Vagina (tissue), 2 donors: ENCODE data around the gene COL16A1. TPM values are rescaled to one million over a fixed set of nuclear protein-coding genes. Genes with fewer than 3 reads are reported as not detected.

ENCODE experiments used
- DNase-seq, 2 donors: peaks; one replicate each; pipeline ENCODE4 v3.0.0-alpha.2; 2017; ENCODE audit errors: extremely low spot score in 2 of 2
- H3K27ac ChIP-seq: fragments of 200-600 bp; sonication (generic); one replicate; pipeline ENCODE4 v1.5.1; 2019
- H3K27me3 ChIP-seq: fragments of 200-600 bp; sonication (generic); one replicate; pipeline ENCODE4 v1.5.1; 2019
- H3K36me3 ChIP-seq, 2 donors: fragments of 200-600 bp; sonication (generic); one replicate each; pipeline ENCODE4 v1.5.1; 2017 to 2019
- H3K4me1 ChIP-seq: fragments of 200-600 bp; sonication (generic); one replicate; pipeline ENCODE4 v1.5.1; 2019
- H3K4me3 ChIP-seq, 2 donors: fragments of 200-600 bp; sonication (generic); 1 replicate in 1 of 2; 2 replicates in 1 of 2; pipeline ENCODE4 v1.5.1; 2016 to 2019
- H3K9me3 ChIP-seq: fragments of 200-600 bp; sonication (generic); one replicate; pipeline ENCODE4 v1.5.1; 2019
- CTCF ChIP-seq, 3 experiments: fragments of 450-650 bp in 2 of 3; fragments of 200-600 bp in 1 of 3; sonication (generic) in 1 of 3; IDR thresholded peaks; one replicate each; pipeline ENCODE4 v1.5.1; 2017 to 2019; ENCODE audit warnings: antibody characterized with exemption in 3 of 3, mild to moderate bottlenecking in 2 of 3, moderate library complexity in 2 of 3
- POLR2A ChIP-seq, 2 donors: fragments of 450-650 bp; IDR thresholded peaks; one replicate each; pipeline ENCODE4 v1.6.1; 2017; ENCODE audit warnings: antibody characterized with exemption in 2 of 2, mild to moderate bottlenecking in 2 of 2, moderate library complexity in 2 of 2
- POLR2AphosphoS5 ChIP-seq, 2 donors: sonication (generic); formaldehyde crosslinking; IDR thresholded peaks; one replicate each; pipeline ENCODE4 v1.9.0; 2017; ENCODE audit warnings: antibody characterized with exemption in 2 of 2, mild to moderate bottlenecking in 2 of 2, low read depth in 1 of 2; ENCODE audit not compliant: insufficient read depth in 1 of 2
- intact Hi-C: fragments of 100-400 bp; cut with DNase I; formaldehyde crosslinking; loops from one replicate; pipeline ENCODE4 v1.15.1; 2023
- total RNA-seq: library from RNA; depleted of rRNA; stranded (reverse); fragments of >200 nt; gene quantifications from one replicate; pipeline ENCODE4 v1.2.3, GENCODE V29; 2016

The COL16A1 gene
- total RNA-seq, 1 donor from 2014 or later = 82.3 TPM

- Histone ChIP-seq H3K36me3 (peaks cover 0 to 10% of the 10 kb centered on the region in 2 donors), H3K27ac (no peak overlapping the region), H3K4me3 (no peak overlapping the region), H3K27me3 (no peaks in the 10 kb centered on the region), H3K9me3 (no peaks in the 10 kb centered on the region), H3K4me1 (peaks cover 44% of the 10 kb centered on the region)
- intact Hi-C loops = no loop called here
- DNase-seq = no peak
- TF ChIP-seq POLR2AphosphoS5 (IDR thresholded peaks at IDR 0.05; ENCODE audit: insufficient read depth in 1 of 2, low read depth in 1 of 2) (peak in 1 of 2 donors; percentile 16), CTCF (IDR thresholded peaks at IDR 0.05) (no peak), POLR2A (IDR thresholded peaks at IDR 0.05) (no peak)
Measured at GRCh38 chr1:31637915-31638673, 65.7 kb downstream of the COL16A1 start.

GRCh38 chr1:31633117-31633516, 70.7 kb downstream of the COL16A1 start:
- TF ChIP-seq POLR2AphosphoS5 (IDR thresholded peaks at IDR 0.05; ENCODE audit: insufficient read depth in 1 of 2, low read depth in 1 of 2) (no peak), CTCF (IDR thresholded peaks at IDR 0.05) (no peak), POLR2A (IDR thresholded peaks at IDR 0.05) (no peak)
- Histone ChIP-seq H3K27ac (no peak overlapping the region), H3K36me3 (peaks cover 0 to 60% of the 10 kb centered on the region in 2 donors), H3K4me3 (no peak overlapping the region), H3K9me3 (no peaks in the 10 kb centered on the region), H3K27me3 (no peaks in the 10 kb centered on the region), H3K4me1 (peaks cover 13% of the 10 kb centered on the region)
- intact Hi-C loops = no loop called here
- DNase-seq = no peak

- intact Hi-C loops = no loop called here
- H3K27ac ChIP-seq = no peak overlapping the region
- H3K9me3 ChIP-seq = no peaks in the 10 kb centered on the region
- no peak overlapping the region for H3K4me3 ChIP-seq
- TF ChIP-seq CTCF (IDR thresholded peaks at IDR 0.05) (no peak), POLR2A (IDR thresholded peaks at IDR 0.05) (no peak), POLR2AphosphoS5 (IDR thresholded peaks at IDR 0.05; ENCODE audit: insufficient read depth in 1 of 2, low read depth in 1 of 2) (no peak)
- no peaks in the 10 kb centered on the region for H3K27me3 ChIP-seq
- DNase-seq = no peak
- peaks cover 15% of the 10 kb centered on the region for H3K4me1 ChIP-seq
- peaks cover 0 to 64% of the 10 kb centered on the region in 2 donors for H3K36me3 ChIP-seq
Measured at GRCh38 chr1:31632649-31633048, 71.2 kb downstream of the COL16A1 start.

- Histone ChIP-seq H3K4me1 (peaks cover 27% of the 10 kb centered on the region), H3K36me3 (peaks cover 0 to 57% of the 10 kb centered on the region in 2 donors), H3K27me3 (no peaks in the 10 kb centered on the region), H3K27ac (no peak overlapping the region), H3K9me3 (no peaks in the 10 kb centered on the region), H3K4me3 (no peak overlapping the region)
- intact Hi-C loops = no loop called here
- no peak for DNase-seq
- TF ChIP-seq CTCF (IDR thresholded peaks at IDR 0.05) (no peak), POLR2AphosphoS5 (IDR thresholded peaks at IDR 0.05; ENCODE audit: insufficient read depth in 1 of 2, low read depth in 1 of 2) (no peak), POLR2A (IDR thresholded peaks at IDR 0.05) (no peak)
Measured at GRCh38 chr1:31628931-31629556, 74.8 kb downstream of the COL16A1 start.
